Measurements from ENCODE around the gene SEC16A.

Gene SEC16A

GRCh38 chr9:136434580-136435169, 48.2 kb downstream of the SEC16A start:
- H3K4me3 ChIP-seq (replicated peaks; ENCODE audit: low read depth, low read length) = no peak overlapping the region
- no peak for DNase-seq (ENCODE audit: extremely low read depth, low read depth)
- no peak for TF ChIP-seq CTCF (IDR thresholded peaks at IDR 0.05; ENCODE audit: low read depth, low read length, missing control alignments)

GRCh38 chr9:136433849-136434579, 48.8 kb downstream of the SEC16A start:
- DNase-seq (ENCODE audit: extremely low read depth, low read depth) = no peak
- no peak for TF ChIP-seq CTCF (IDR thresholded peaks at IDR 0.05; ENCODE audit: low read depth, low read length, missing control alignments)
- H3K4me3 ChIP-seq (replicated peaks; ENCODE audit: low read depth, low read length) = no peak overlapping the region

- no peak overlapping the region for H3K4me3 ChIP-seq (replicated peaks; ENCODE audit: low read depth, low read length)
- DNase-seq (ENCODE audit: extremely low read depth, low read depth) = no peak
- TF ChIP-seq CTCF (IDR thresholded peaks at IDR 0.05; ENCODE audit: low read depth, low read length, missing control alignments) = no peak
Observed at GRCh38 chr9:136433043-136433715, 49.7 kb downstream of the SEC16A start.

GRCh38 chr9:136432591-136432990, 50.2 kb downstream of the SEC16A start:
- no peak overlapping the region for H3K4me3 ChIP-seq (replicated peaks; ENCODE audit: low read depth, low read length)
- no peak for DNase-seq (ENCODE audit: extremely low read depth, low read depth)
- no peak for TF ChIP-seq CTCF (IDR thresholded peaks at IDR 0.05; ENCODE audit: low read depth, low read length, missing control alignments)

- TF ChIP-seq CTCF (IDR thresholded peaks at IDR 0.05; ENCODE audit: low read depth, low read length, missing control alignments) = no peak
- DNase-seq (ENCODE audit: extremely low read depth, low read depth) = no peak
- H3K4me3 ChIP-seq (replicated peaks; ENCODE audit: low read depth, low read length) = no peak overlapping the region
Observed at GRCh38 chr9:136431782-136432350, 51.0 kb downstream of the SEC16A start.

- TF ChIP-seq CTCF (IDR thresholded peaks at IDR 0.05; ENCODE audit: low read depth, low read length, missing control alignments) = no peak
- no peak for DNase-seq (ENCODE audit: extremely low read depth, low read depth)
- no peak overlapping the region for H3K4me3 ChIP-seq (replicated peaks; ENCODE audit: low read depth, low read length)
Observed at GRCh38 chr9:136430588-136431234, 52.1 kb downstream of the SEC16A start.

All from HFF-Myc (cell line).